Measurements from ENCODE around the gene WASHC2A.
"Not testable (repeated sequence)": the region's sequence is repeated elsewhere in the genome, so short reads cannot be mapped to it uniquely, and the experiment has no call there.

Gene WASHC2A

GRCh38 chr10:50061548-50061947, 6.2 kb upstream of the WASHC2A start:
- not testable (repeated sequence) for DNase-seq (ENCODE audit: low spot score)

GRCh38 chr10:50063100-50063499, 4.7 kb upstream of the WASHC2A start:
- DNase-seq (ENCODE audit: low spot score) = no peak

DNA sequence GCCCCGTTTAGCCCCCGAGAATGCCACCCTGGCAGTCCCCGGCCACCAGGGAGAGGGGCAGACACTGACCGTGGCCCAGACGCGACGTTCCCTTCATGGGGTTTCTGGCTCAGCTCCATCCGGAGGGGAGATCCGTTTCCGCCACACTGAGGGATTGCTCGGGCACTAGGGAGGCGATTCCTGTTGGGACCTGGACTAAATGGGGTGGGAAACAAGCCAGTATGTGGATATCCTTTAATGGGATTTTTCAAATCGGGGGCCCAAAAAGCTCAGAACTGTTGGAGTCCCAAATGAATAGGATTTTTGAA, 552 bp downstream of the WASHC2A start:
- not testable (repeated sequence) for DNase-seq (ENCODE audit: low spot score)

DNA sequence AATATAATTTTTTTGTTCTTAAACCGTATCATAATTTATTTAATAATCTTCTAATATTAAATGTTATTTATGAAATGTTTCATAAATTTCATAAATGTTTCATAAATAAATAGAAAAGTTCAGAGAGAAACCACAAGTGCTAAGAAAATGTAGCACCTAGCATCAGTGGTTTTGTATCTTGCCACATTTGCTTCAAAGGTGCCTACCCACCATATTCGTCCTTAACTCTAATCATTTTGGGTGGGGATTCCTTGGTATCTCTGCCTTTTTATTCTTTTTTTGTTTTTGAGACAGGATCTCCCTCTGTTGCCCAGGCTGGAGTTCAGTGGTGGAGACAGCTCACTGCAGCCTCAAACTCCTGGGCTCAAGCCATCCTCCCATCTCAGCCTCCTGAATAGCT, 7.4 kb downstream of the WASHC2A start:
- not testable (repeated sequence) for DNase-seq (ENCODE audit: low spot score)

DNA sequence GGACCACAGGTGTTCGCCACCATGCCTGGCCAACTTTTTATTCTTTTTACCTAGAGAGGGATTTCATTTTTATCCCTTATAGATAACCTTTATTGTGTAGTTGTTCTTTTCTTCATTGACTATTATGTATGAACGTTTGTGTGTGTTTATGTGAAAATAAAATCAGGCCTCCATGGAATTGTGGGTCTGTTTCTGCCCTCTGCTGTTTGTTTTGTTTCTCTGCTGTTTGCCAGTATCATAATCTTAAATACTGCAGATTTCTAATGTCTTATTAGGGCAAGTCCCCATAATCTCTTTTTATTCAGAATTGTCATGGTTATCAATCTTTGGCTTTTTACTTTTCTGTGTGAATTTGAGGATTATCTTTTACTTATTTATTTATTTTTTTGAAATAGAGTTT, 7.8 kb downstream of the WASHC2A start:
- not testable (repeated sequence) for DNase-seq (ENCODE audit: low spot score)

GRCh38 chr10:50091304-50091703, 23.6 kb downstream of the WASHC2A start:
- not testable (repeated sequence) for DNase-seq (ENCODE audit: low spot score)

GRCh38 chr10:50092928-50093327, 25.2 kb downstream of the WASHC2A start:
- not testable (repeated sequence) for DNase-seq (ENCODE audit: low spot score)

DNA sequence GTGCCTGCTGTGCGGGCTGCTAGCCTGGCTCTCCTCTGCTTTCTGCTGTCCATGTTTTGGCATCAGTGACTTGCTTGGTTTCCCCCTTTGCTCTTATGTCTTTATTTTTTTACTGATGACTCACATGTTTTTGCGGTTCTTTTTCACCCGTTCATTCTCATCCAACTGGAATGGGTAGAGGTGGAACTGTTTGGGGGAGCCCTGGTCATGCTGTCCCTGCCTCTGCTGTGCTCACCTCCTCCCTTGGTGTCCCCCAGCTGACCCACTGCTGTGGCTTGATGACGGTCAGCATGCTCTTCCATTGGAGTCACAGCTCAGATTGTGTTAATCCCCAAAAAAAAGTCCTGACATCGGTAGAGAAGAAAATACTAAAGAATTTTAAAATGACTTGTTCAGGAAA, 26.9 kb downstream of the WASHC2A start:
- not testable (repeated sequence) for DNase-seq (ENCODE audit: low spot score)

- not testable (repeated sequence) for DNase-seq (ENCODE audit: low spot score)
These were observed 27.6 kb downstream of the WASHC2A start for GRCh38 chr10:50095402-50095801.

GRCh38 chr10:50096722-50097121, 29.0 kb downstream of the WASHC2A start:
- DNase-seq (ENCODE audit: low spot score) = not testable (repeated sequence)

GRCh38 chr10:50098645-50099044, 30.9 kb downstream of the WASHC2A start:
- not testable (repeated sequence) for DNase-seq (ENCODE audit: low spot score)

GRCh38 chr10:50101139-50101582, 33.4 kb downstream of the WASHC2A start:
- not testable (repeated sequence) for DNase-seq (ENCODE audit: low spot score)

DNA sequence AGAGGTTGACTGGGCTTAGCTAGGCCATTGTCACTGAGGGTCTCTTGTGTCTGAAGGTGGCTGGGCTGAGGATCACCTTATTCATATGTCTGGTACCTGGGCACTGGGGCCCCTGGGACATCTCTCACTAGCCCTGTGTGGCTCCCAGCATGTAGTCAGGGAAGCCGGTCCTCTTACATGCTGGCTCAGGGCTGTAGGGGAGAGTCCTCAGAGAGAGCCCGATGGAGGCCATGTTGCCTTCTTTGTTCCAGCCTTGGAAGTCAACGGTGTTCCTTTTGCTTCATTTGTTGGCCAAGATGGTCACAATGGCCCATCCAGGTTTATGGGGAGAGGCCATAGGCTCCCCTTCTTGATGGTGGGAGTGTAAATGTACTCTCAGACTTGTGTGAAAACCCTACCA, 34.0 kb downstream of the WASHC2A start:
- not testable (repeated sequence) for DNase-seq (ENCODE audit: low spot score)

- not testable (repeated sequence) for DNase-seq (ENCODE audit: low spot score)
These were observed 34.5 kb downstream of the WASHC2A start for GRCh38 chr10:50102267-50102666.

DNA sequence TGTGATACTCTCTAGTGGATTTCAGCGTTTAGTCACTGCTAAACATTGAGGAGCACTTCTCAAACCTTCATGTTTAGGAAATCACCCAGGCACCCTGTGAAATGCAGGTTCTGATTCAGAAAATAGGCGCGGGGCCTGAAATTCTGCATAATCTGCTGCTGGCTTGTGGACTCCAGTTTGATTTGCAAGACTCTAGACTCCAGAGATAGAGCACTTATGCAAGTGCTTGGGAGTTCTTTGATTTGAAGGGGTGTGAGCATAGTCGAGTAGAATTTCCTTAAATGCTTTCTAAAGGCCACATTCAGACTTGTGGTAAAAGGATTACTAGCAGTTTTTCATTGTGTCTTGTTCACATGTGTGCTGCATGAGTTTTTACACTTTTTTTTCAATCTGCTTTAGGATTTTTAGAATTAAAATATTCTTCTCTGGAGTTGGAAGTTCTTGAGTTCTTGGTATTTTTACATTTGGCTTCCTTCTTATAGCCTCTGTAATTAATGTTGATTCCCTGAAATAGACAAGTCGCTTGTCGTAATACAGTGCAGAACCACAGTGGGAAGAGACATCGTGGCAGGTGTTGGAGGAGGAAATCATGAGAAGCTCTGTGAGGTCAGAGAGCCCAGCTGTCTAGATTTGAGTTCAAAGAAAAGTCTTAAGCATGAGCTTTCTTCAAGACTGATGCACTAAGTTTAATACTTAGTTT, 41.4 kb downstream of the WASHC2A start:
- DNase-seq (ENCODE audit: low spot score) = not testable (repeated sequence)

DNA sequence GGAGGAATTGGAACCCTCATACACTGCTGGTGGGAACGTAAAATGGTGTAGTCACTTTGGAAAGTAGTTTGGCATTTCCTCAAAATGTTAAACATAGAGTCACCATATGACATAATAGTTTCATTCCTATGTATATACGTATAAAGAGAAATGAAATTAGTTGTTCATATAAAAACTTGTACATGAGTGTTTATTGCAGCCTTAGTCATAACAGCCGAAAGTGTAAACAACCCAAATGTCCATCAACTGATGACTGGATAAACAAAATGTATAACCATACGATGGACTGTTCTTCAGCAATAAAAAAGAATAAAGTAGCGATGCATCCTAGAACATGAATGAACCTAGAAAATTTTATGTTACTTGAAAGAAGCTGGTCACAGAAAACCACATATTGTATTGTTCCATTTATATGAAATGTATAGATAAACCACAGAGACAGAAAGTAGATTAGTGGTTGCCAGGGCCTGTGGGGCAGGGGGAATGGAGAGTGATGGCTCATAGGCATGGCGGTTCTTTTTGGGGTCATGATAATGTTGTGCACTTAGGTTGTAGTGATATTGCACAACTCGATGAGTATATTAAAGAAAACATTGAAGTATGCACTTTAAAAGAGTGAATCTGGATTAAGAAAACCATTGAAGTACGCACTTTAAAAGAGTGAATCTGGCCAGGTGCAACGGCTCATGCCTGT, 44.8 kb downstream of the WASHC2A start:
- DNase-seq (ENCODE audit: low spot score) = not testable (repeated sequence)

- not testable (repeated sequence) for DNase-seq (ENCODE audit: low spot score)
These were observed 59.0 kb downstream of the WASHC2A start for GRCh38 chr10:50126765-50127164.

GRCh38 chr10:50127770-50128292, 60.1 kb downstream of the WASHC2A start:
- not testable (repeated sequence) for DNase-seq (ENCODE audit: low spot score)

- DNase-seq (ENCODE audit: low spot score) = not testable (repeated sequence)
These were observed 63.7 kb downstream of the WASHC2A start for GRCh38 chr10:50131245-50131965.

DNA sequence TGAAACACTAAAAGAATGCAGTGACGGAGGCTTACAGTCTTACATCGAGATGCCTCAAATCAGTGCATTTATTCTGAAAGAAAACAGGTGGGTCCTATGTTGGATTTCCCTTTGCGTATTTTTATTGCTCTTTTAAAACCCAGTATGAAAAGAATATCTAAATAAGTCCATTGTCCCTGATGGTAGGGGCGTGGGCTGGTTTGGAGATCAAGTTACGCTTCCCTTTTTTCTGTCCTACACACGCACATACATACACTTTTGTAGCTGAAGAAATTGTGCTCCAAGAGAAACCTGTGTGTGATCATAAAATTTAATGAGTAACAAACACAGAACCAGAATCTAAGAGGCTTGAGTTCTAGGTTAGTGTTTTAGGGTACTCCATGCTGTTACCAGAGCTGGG, 64.6 kb downstream of the WASHC2A start:
- DNase-seq (ENCODE audit: low spot score) = not testable (repeated sequence)

GRCh38 chr10:50132841-50133240, 65.1 kb downstream of the WASHC2A start:
- not testable (repeated sequence) for DNase-seq (ENCODE audit: low spot score)

GRCh38 chr10:50143512-50144174, 75.9 kb downstream of the WASHC2A start:
- DNase-seq (ENCODE audit: low spot score) = not testable (repeated sequence)
